B cell (primary cell): ENCODE data around the gene IPO4. TPM values are rescaled to one million over a fixed set of nuclear protein-coding genes. Genes with fewer than 3 reads are reported as not detected.

Experiments
- ATAC-seq: fragments of 200-7000 bp; cut with Tn5 transposase; one replicate; pipeline ENCODE4 v1.10.0; 2021; ENCODE audit warnings: low read depth, mild to moderate bottlenecking, moderate number of reproducible peaks, moderate library complexity
- CTCF ChIA-PET: fragments of 350-600 bp; sonication (Branson Sonifier 250); formaldehyde crosslinking; loops from one replicate; lab custom pipeline; 2021; ENCODE audit warnings: antibody characterized with exemption, inconsistent platforms; lab: Charles Lee
- POLR2A ChIA-PET: fragments of 350-600 bp; sonication (Branson Sonifier 250); formaldehyde crosslinking; loops from one replicate; lab custom pipeline; 2021; ENCODE audit warnings: antibody characterized with exemption; lab: Charles Lee
- DNase-seq: peaks from one replicate; pipeline ENCODE4 v3.0.0; 2013
- H2AFZ ChIP-seq: 2 replicates; pipeline ENCODE4 v1.6.1; 2012; ENCODE audit warnings: mild to moderate bottlenecking, low read depth, low read length; ENCODE audit not compliant: insufficient read depth, poor library complexity, severe bottlenecking
- H3K27ac ChIP-seq, 2 donors: 1 replicate in 1 of 2; 2 replicates in 1 of 2; pipeline ENCODE4 v1.5.1; 2012 to 2013; ENCODE audit warnings: low read length in 2 of 2, mild to moderate bottlenecking in 2 of 2, moderate library complexity in 1 of 2
- H3K27me3 ChIP-seq, 4 experiments: fragments of 200-600 bp in 1 of 4; sonication (generic) in 1 of 4; replicated peaks in 1 of 4; 1 replicate in 2 of 4; 2 replicates in 2 of 4; pipeline versions ENCODE4 v1.6.1 to v1.7.0; 2013 to 2016; ENCODE audit warnings: low read length in 3 of 4, mild to moderate bottlenecking in 2 of 4, mixed read lengths in 1 of 4, moderate library complexity in 1 of 4; ENCODE audit not compliant: insufficient read depth in 4 of 4, control insufficient read depth in 3 of 4; ENCODE audit errors: control extremely low read depth in 1 of 4
- H3K36me3 ChIP-seq, 2 experiments: replicated peaks in 1 of 2; 1 replicate in 1 of 2; 2 replicates in 1 of 2; pipeline versions ENCODE4 v1.6.1 to v1.7.1; 2013; ENCODE audit warnings: low read length in 1 of 2; ENCODE audit not compliant: insufficient read depth in 2 of 2, control insufficient read depth in 1 of 2; ENCODE audit errors: control extremely low read depth in 1 of 2, extremely low read depth in 1 of 2
- H3K4me1 ChIP-seq, 2 donors: fragments of 200-600 bp in 1 of 2; sonication (generic) in 1 of 2; 1 replicate in 1 of 2; 2 replicates in 1 of 2; pipeline versions ENCODE4 v1.5.1 to v1.6.1; 2013 to 2017; ENCODE audit warnings: low read length in 2 of 2; ENCODE audit not compliant: control insufficient read depth in 2 of 2, insufficient read depth in 2 of 2
- H3K4me2 ChIP-seq: replicated peaks from 2 replicates; pipeline ENCODE3; 2012; ENCODE audit warnings: mild to moderate bottlenecking, low read depth, low read length; ENCODE audit not compliant: poor library complexity, severe bottlenecking
- H3K4me3 ChIP-seq, 5 experiments: fragments of 200-600 bp in 1 of 5; sonication (generic) in 1 of 5; 1 replicate in 3 of 5; 2 replicates in 2 of 5; pipeline versions ENCODE4 v1.5.1 to v1.7.0; 2011 to 2016; ENCODE audit warnings: low read length in 4 of 5, mild to moderate bottlenecking in 4 of 5, low read depth in 2 of 5, control low read depth in 1 of 5, moderate library complexity in 1 of 5; ENCODE audit not compliant: insufficient read depth in 1 of 5; ENCODE audit errors: control extremely low read depth in 1 of 5, extremely low read depth in 1 of 5
- H3K79me2 ChIP-seq: fragments of 200-600 bp; sonication (generic); one replicate; pipeline ENCODE4 v1.6.0; 2016; ENCODE audit warnings: low read length; ENCODE audit not compliant: control insufficient read depth, insufficient read depth
- H3K9ac ChIP-seq: fragments of 200-600 bp; sonication (generic); 2 replicates; pipeline ENCODE4 v1.6.1; 2017; ENCODE audit warnings: mild to moderate bottlenecking, low read length, moderate library complexity
- H3K9me3 ChIP-seq, 3 donors: one replicate each; pipeline versions ENCODE4 v1.6.1 to v1.7.1; 2013; ENCODE audit warnings: low read length in 2 of 3; ENCODE audit not compliant: control insufficient read depth in 2 of 3, insufficient read depth in 1 of 3; ENCODE audit errors: control extremely low read depth in 1 of 3
- H4K20me1 ChIP-seq: 2 replicates; pipeline ENCODE4 v1.6.0; 2012; ENCODE audit warnings: mild to moderate bottlenecking, low read length; ENCODE audit not compliant: insufficient read depth, control insufficient read depth, poor library complexity, severe bottlenecking
- H3K27ac Mint-ChIP-seq: one replicate; pipeline ENCODE4 v1.8.0; 2021; ENCODE audit warnings: mixed read lengths
- H3K27me3 Mint-ChIP-seq: one replicate; pipeline ENCODE4 v1.8.0; 2021; ENCODE audit warnings: mixed read lengths
- H3K4me1 Mint-ChIP-seq: one replicate; pipeline ENCODE4 v1.8.0; 2021; ENCODE audit warnings: mixed read lengths
- H3K4me3 Mint-ChIP-seq: one replicate; pipeline ENCODE4 v1.8.0; 2021; ENCODE audit warnings: mixed read lengths
- H3K9me3 Mint-ChIP-seq: one replicate; pipeline ENCODE4 v1.8.0; 2022; ENCODE audit warnings: mixed read lengths; ENCODE audit not compliant: insufficient read depth
- EZH2 ChIP-seq: IDR thresholded peaks from 2 replicates; pipeline ENCODE4 v1.6.1; 2012; ENCODE audit warnings: borderline replicate concordance, low read depth, mild to moderate bottlenecking, moderate library complexity, low read length; ENCODE audit not compliant: insufficient read depth, poor library complexity, severe bottlenecking
- WGBS: methylation state at CpG from one replicate; pipeline ENCODE4 v1.1.5; 2013; ENCODE audit warnings: missing lambda C conversion rate; ENCODE audit not compliant: insufficient coverage; 5-methylcytosine and 5-hydroxymethylcytosine counted together
- intact Hi-C: fragments of 100-400 bp; cut with micrococcal nuclease; formaldehyde crosslinking; loops from one replicate; pipeline ENCODE4 v1.10.0; 2022
- polyA plus RNA-seq: library from polyadenylated mRNA; depleted of rRNA; stranded (reverse); fragments of >200 nt; gene quantifications from 2 replicates; pipeline ENCODE4 v1.2.3, GENCODE V29; 2012
- total RNA-seq, 2 donors: library from RNA; stranded (reverse); fragments of 120-200 nt in 1 of 2; gene quantifications; 1 replicate in 1 of 2; 2 replicates in 1 of 2; pipeline versions ENCODE4 v1.2.3 to v1.2.4, GENCODE V29; 2013 to 2022
- TF ChIP-seq, protein P1 (sequence below): fragments of 200-600 bp; IDR thresholded peaks from one replicate; pipeline ENCODE4 v1.8.0; 2022; ENCODE audit warnings: antibody characterized with exemption, mild to moderate bottlenecking

The IPO4 gene
- total and polyA plus RNA-seq, 2 donors (not counting 1 experiment from before 2014, with no cell fraction given), result 28.3 to 35.0 TPM

DNA sequence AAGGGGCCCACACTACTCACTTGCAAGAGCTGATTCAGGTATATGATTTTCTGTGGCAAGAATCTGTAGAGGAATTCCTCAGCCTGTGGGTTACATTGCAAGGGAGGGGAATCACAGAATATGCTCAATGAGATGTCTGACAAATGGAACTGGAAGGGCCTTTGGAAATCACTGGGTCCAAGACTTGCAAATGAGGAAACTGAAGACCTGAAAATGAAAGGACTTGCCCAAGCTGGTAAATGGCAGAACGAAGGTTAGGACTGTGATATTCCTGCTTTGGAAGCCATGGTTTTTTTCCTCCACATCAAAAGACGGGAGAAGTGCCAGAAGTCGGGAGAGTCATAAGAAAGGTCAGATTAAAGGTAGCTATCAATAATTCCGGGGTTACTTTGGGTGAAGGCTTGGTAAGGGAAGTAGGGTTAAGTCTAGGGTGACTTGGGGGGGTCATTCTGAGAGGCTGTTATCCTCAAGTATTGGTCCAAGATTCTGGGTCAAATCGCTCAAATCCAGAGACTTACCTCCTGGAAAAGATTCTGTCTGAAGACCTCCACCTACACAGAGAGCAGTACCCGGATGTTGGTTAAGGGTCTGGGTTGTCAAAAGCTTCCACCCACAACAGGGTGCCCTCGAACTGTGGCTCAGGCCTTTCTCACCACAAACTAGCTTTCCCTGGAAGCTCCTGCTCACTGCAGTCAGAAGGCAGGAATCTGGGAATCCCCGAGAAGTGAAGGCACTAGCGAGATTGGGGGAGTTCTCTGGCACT, 42.7 kb downstream of the IPO4 start:
- no peak for ATAC-seq
- POLR2A ChIA-PET, result interaction anchor here (1.0 to 4.1 kb wide), 10 partner anchors 7 to 286 kb away, joined by 3 to 43 read pairs (median 8); partner anchors contain the start of genes CHMP4A, DCAF11, IRF9 and NRL
- Histone ChIP-seq H3K79me2 (peaks cover 75% of the 10 kb centered on the region), H3K36me3 (peaks cover 0 to 46% of the 10 kb centered on the region in 2 experiments), H3K9ac (peak overlapping the region; percentile 83), H3K27me3 (no peaks in the 10 kb centered on the region), H3K27ac (peak overlapping the region; percentile 77 to 90), H3K4me1 (peaks cover 25 to 41% of the 10 kb centered on the region in 2 donors), H4K20me1 (peaks cover 37% of the 10 kb centered on the region), H3K9me3 (no peaks in the 10 kb centered on the region), H2AFZ (peak overlapping the region; percentile 83), H3K4me3 (peak overlapping the region; percentile 83 to 95 (median 94)), H3K4me2 (peak overlapping the region; percentile 90)
- no peaks in the 10 kb centered on the region for H3K27me3 Mint-ChIP-seq
- H3K4me1 Mint-ChIP-seq, result peaks cover 58% of the 10 kb centered on the region
- peak overlapping the region; percentile 95 for H3K27ac Mint-ChIP-seq
- WGBS, result 20% methylated on average over 4 of the region's 9 CpGs
- no peak for TF ChIP-seq EZH2
- TF ChIP-seq, protein P1, sequence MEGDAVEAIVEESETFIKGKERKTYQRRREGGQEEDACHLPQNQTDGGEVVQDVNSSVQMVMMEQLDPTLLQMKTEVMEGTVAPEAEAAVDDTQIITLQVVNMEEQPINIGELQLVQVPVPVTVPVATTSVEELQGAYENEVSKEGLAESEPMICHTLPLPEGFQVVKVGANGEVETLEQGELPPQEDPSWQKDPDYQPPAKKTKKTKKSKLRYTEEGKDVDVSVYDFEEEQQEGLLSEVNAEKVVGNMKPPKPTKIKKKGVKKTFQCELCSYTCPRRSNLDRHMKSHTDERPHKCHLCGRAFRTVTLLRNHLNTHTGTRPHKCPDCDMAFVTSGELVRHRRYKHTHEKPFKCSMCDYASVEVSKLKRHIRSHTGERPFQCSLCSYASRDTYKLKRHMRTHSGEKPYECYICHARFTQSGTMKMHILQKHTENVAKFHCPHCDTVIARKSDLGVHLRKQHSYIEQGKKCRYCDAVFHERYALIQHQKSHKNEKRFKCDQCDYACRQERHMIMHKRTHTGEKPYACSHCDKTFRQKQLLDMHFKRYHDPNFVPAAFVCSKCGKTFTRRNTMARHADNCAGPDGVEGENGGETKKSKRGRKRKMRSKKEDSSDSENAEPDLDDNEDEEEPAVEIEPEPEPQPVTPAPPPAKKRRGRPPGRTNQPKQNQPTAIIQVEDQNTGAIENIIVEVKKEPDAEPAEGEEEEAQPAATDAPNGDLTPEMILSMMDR, result no peak
- peak overlapping the region; percentile 95 for H3K4me3 Mint-ChIP-seq
- intact Hi-C loops, result loop anchor here (1.0 to 10.0 kb wide), 7 partner anchors 10 to 1051 kb away; partner anchors contain the start of genes ACIN1, C14orf119, GMPR2 and IPO4
- CTCF ChIA-PET, result interaction anchor here (1.1 to 6.2 kb wide), 9 partner anchors 9 to 54 kb away, joined by 3 to 62 read pairs (median 7); partner anchors contain the start of genes DCAF11, IRF9, NRL and PSME1
- H3K9me3 Mint-ChIP-seq, result no peaks in the 10 kb centered on the region
- no peak for DNase-seq
